Body of pancreas (tissue), 4 donors: ENCODE measurements around the gene ADIPOR1. TPM values are rescaled to one million over a fixed set of nuclear protein-coding genes. Genes with fewer than 3 reads are reported as not detected.

Experiments used
- ATAC-seq: fragments of 150-250 bp; one replicate; pipeline ENCODE4 v1.9.1; 2016
- DNase-seq, 4 donors: peaks; one replicate each; pipeline ENCODE4 v3.0.0-alpha.2; 2019
- H3K27ac ChIP-seq, 4 donors: fragments of 200-600 bp; sonication (generic); 1 replicate in 3 of 4; 2 replicates in 1 of 4; pipeline versions ENCODE4 v1.5.1 to v1.6.1; 2016 to 2019; ENCODE audit warnings: mild to moderate bottlenecking in 1 of 4, mixed read lengths in 1 of 4, moderate library complexity in 1 of 4
- H3K27me3 ChIP-seq, 2 donors: fragments of 200-600 bp; sonication (generic); one replicate each; pipeline ENCODE4 v1.6.0; 2016; ENCODE audit warnings: mild to moderate bottlenecking in 1 of 2
- H3K36me3 ChIP-seq, 2 donors: fragments of 200-600 bp; sonication (generic); replicated peaks in 1 of 2; 2 replicates each; pipeline ENCODE4 v1.5.1; 2016; ENCODE audit warnings: low read depth in 2 of 2; ENCODE audit not compliant: insufficient read depth in 1 of 2
- H3K4me1 ChIP-seq: fragments of 200-600 bp; sonication (generic); one replicate; pipeline ENCODE4 v1.6.0; 2016
- H3K4me3 ChIP-seq, 2 donors: fragments of 200-600 bp; sonication (generic); 1 replicate in 1 of 2; 2 replicates in 1 of 2; pipeline ENCODE4 v1.5.1; 2016 to 2019
- H3K9me3 ChIP-seq, 3 donors: fragments of 200-600 bp; sonication (generic); 1 replicate in 2 of 3; 2 replicates in 1 of 3; pipeline ENCODE4 v1.5.1; 2016
- CTCF ChIP-seq, 7 experiments: fragments of 450-650 bp in 4 of 7; fragments of 200-600 bp in 3 of 7; sonication (generic) in 3 of 7; IDR thresholded peaks; one replicate each; pipeline ENCODE4 v1.5.1; 2016 to 2019; ENCODE audit warnings: antibody characterized with exemption in 7 of 7
- POLR2A ChIP-seq, 3 donors: fragments of 450-650 bp; IDR thresholded peaks; one replicate each; pipeline ENCODE4 v1.6.1; 2016; ENCODE audit warnings: antibody characterized with exemption in 3 of 3, mild to moderate bottlenecking in 2 of 3
- WGBS, 2 donors: methylation state at CpG; one replicate each; pipeline ENCODE4 v1.1.5; 2017; 5-methylcytosine and 5-hydroxymethylcytosine counted together
- intact Hi-C: fragments of 100-400 bp; cut with DNase I; formaldehyde crosslinking; loops from one replicate; pipeline ENCODE4 v1.15.1; 2023
- total RNA-seq, 2 donors: library from RNA; depleted of rRNA; stranded (reverse); fragments of >200 nt; gene quantifications; one replicate each; pipeline ENCODE4 v1.1.0, GENCODE V29; 2016

ADIPOR1 gene
- total RNA-seq, 2 donors from 2014 or later = 38.6 to 52.4 TPM

- DNase-seq (no peak), ATAC-seq (no peak)
- no peaks in the 10 kb centered on the region for H3K36me3 ChIP-seq
- intact Hi-C loops = no loop called here
- no peak for TF ChIP-seq POLR2A (IDR thresholded peaks at IDR 0.05)
- TF ChIP-seq CTCF (IDR thresholded peaks at IDR 0.05) = no peak
- H3K4me1 ChIP-seq = no peaks in the 10 kb centered on the region
- H3K4me3 ChIP-seq = no peak overlapping the region
- no peaks in the 10 kb centered on the region for H3K9me3 ChIP-seq
- H3K27ac ChIP-seq = no peak overlapping the region
- H3K27me3 ChIP-seq = no peaks in the 10 kb centered on the region
- WGBS, 2 donors = 65 to 74% methylated on average over 3 of the region's 3 CpGs
Measured at GRCh38 chr1:202982715-202983430, 24.8 kb upstream of the ADIPOR1 start.

GRCh38 chr1:202981939-202982338 is 23.8 kb upstream of the ADIPOR1 start:
- no peaks in the 10 kb centered on the region for H3K36me3 ChIP-seq
- no peaks in the 10 kb centered on the region for H3K4me1 ChIP-seq
- ATAC-seq (no peak), DNase-seq (no peak)
- H3K27ac ChIP-seq = no peak overlapping the region
- 71 to 75% methylated on average over 2 of the region's 2 CpGs for WGBS, 2 donors
- intact Hi-C loops = no loop called here
- H3K27me3 ChIP-seq = peaks cover 0 to 3% of the 10 kb centered on the region in 2 donors
- no peak overlapping the region for H3K4me3 ChIP-seq
- TF ChIP-seq POLR2A (IDR thresholded peaks at IDR 0.05) (no peak), CTCF (IDR thresholded peaks at IDR 0.05) (no peak)
- H3K9me3 ChIP-seq = no peaks in the 10 kb centered on the region

- Histone ChIP-seq H3K27me3 (peaks cover 0 to 3% of the 10 kb centered on the region in 2 donors), H3K9me3 (no peaks in the 10 kb centered on the region), H3K4me3 (no peak overlapping the region), H3K36me3 (no peaks in the 10 kb centered on the region), H3K27ac (no peak overlapping the region), H3K4me1 (no peaks in the 10 kb centered on the region)
- WGBS, 2 donors = 61 to 67% methylated on average over 2 of the region's 2 CpGs
- no peak for TF ChIP-seq POLR2A (IDR thresholded peaks at IDR 0.05)
- no peak for TF ChIP-seq CTCF (IDR thresholded peaks at IDR 0.05)
- ATAC-seq (no peak), DNase-seq (no peak)
- intact Hi-C loops = no loop called here
Measured at GRCh38 chr1:202979459-202979858, 21.3 kb upstream of the ADIPOR1 start.

- Histone ChIP-seq H3K27ac (no peak overlapping the region), H3K36me3 (no peaks in the 10 kb centered on the region), H3K4me3 (no peak overlapping the region), H3K9me3 (no peaks in the 10 kb centered on the region), H3K4me1 (no peaks in the 10 kb centered on the region), H3K27me3 (peaks cover 0 to 3% of the 10 kb centered on the region in 2 donors)
- no peak for ATAC-seq
- TF ChIP-seq POLR2A (IDR thresholded peaks at IDR 0.05) = no peak
- no peak for TF ChIP-seq CTCF (IDR thresholded peaks at IDR 0.05)
- intact Hi-C loops = no loop called here
- WGBS, 2 donors = 12 to 16% methylated on average over 3 of the region's 3 CpGs
- DNase-seq = no peak
Measured at GRCh38 chr1:202976633-202977032, 18.5 kb upstream of the ADIPOR1 start.

GRCh38 chr1:202974856-202975255 is 16.7 kb upstream of the ADIPOR1 start:
- no peaks in the 10 kb centered on the region for H3K36me3 ChIP-seq
- WGBS, 2 donors = 80 to 85% methylated on average over 3 of the region's 3 CpGs
- no peak for DNase-seq
- no peak overlapping the region for H3K4me3 ChIP-seq
- TF ChIP-seq POLR2A (IDR thresholded peaks at IDR 0.05) (no peak), CTCF (IDR thresholded peaks at IDR 0.05) (no peak)
- intact Hi-C loops = no loop called here
- no peaks in the 10 kb centered on the region for H3K9me3 ChIP-seq
- H3K27me3 ChIP-seq = peaks cover 0 to 3% of the 10 kb centered on the region in 2 donors
- no peaks in the 10 kb centered on the region for H3K4me1 ChIP-seq
- no peak overlapping the region for H3K27ac ChIP-seq
- no peak for ATAC-seq
